Small intestine (tissue), 7 donors: ENCODE results near the gene ISG20L2. TPM values are rescaled to one million over a fixed set of nuclear protein-coding genes. Genes with fewer than 3 reads are reported as not detected.
A peak's percentile ranks its signal among the peaks of the same experiment; 100 is the strongest.

ENCODE experiments used
- DNase-seq, 2 donors: peaks; one replicate each; pipeline versions ENCODE4 v3.0.0 to v3.0.0-alpha.2; 2013
- FAIRE-seq: peaks from 2 replicates; lab custom pipeline; 2012; peaks lifted over from hg19 to GRCh38; lab: Jason Lieb, UNC
- H3K27ac ChIP-seq, 3 donors: one replicate each; pipeline ENCODE4 v1.5.1; 2013; ENCODE audit warnings: low read length in 2 of 3, mild to moderate bottlenecking in 2 of 3, control low read depth in 1 of 3, inconsistent platforms in 1 of 3, low read depth in 1 of 3, moderate library complexity in 1 of 3
- H3K27me3 ChIP-seq, 3 donors: one replicate each; pipeline ENCODE4 v1.6.1; 2013; ENCODE audit warnings: low read length in 3 of 3, inconsistent platforms in 1 of 3; ENCODE audit not compliant: control insufficient read depth in 3 of 3, insufficient read depth in 3 of 3
- H3K36me3 ChIP-seq, 3 donors: one replicate each; pipeline ENCODE4 v1.6.1; 2013; ENCODE audit warnings: low read length in 3 of 3, inconsistent platforms in 1 of 3, low read depth in 1 of 3, mild to moderate bottlenecking in 1 of 3, moderate library complexity in 1 of 3; ENCODE audit not compliant: control insufficient read depth in 3 of 3, insufficient read depth in 2 of 3
- H3K4me1 ChIP-seq, 3 donors: one replicate each; pipeline ENCODE4 v1.6.1; 2013; ENCODE audit warnings: low read length in 2 of 3, inconsistent platforms in 1 of 3, low read depth in 1 of 3, mild to moderate bottlenecking in 1 of 3, moderate library complexity in 1 of 3; ENCODE audit not compliant: control insufficient read depth in 3 of 3, insufficient read depth in 2 of 3
- H3K4me3 ChIP-seq, 3 donors: one replicate each; pipeline ENCODE4 v1.5.1; 2013; ENCODE audit warnings: low read length in 3 of 3, control low read depth in 1 of 3, inconsistent platforms in 1 of 3, low read depth in 1 of 3, mild to moderate bottlenecking in 1 of 3, moderate library complexity in 1 of 3
- H3K9me3 ChIP-seq, 2 donors: one replicate each; pipeline ENCODE4 v1.6.1; 2013; ENCODE audit warnings: low read depth in 1 of 2, low read length in 1 of 2; ENCODE audit not compliant: control insufficient read depth in 2 of 2, insufficient read depth in 1 of 2
- WGBS, 3 donors: extraction: QIAGEN DNeasy Blood & Tissue Kit; methylation state at CpG; one replicate each; pipeline ENCODE4 v1.1.7; 2013; 5-methylcytosine and 5-hydroxymethylcytosine counted together
- polyA plus RNA-seq, 4 donors: library from polyadenylated mRNA; stranded (reverse) in 3 of 4; unstranded in 1 of 4; fragments of 200-250 nt in 3 of 4; fragments of 120-200 nt in 1 of 4; gene quantifications; one replicate each; pipeline versions ENCODE4 v1.2.1 to v1.2.3, GENCODE V29; 2013
- donor health status: healthy with polysubstance abuse.
- donor health status: control.
- donor health status: control.
- donor health status: Bipolar disorder and iron deficiency.
- donor health status: healthy.

ISG20L2 gene
- polyA plus RNA-seq, 4 donors, result 12.5 to 34.5 (median 14.9) TPM

DNA sequence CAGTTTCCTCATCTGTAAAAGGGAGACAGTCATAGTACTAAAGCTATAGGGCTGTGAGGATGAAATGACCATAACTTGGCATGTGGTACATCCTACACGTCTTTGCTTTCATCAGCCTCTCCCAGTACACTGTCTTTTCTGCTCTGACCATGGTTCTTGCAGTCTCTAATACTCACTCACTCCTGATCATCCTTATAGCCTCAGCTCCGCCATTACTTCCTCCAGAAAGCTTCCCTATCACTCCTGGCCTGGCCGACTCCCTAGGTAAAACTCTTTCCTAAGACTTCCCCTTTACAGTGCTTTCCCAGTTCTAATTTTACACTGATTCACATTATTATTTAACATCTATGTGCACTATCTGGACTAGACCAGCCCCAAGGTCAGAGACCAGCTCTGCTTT lies 17.3 kb upstream of the ISG20L2 start:
- DNase-seq, result no peak
- Histone ChIP-seq H3K36me3 (peaks cover 10 to 73% (median 21%) of the 10 kb centered on the region in 3 donors), H3K27ac (peak overlapping the region; percentile 89 to 98 (median 96)), H3K4me3 (peak overlapping the region in 2 of 3 donors; percentile 50 to 51), H3K4me1 (peaks cover 15 to 61% (median 15%) of the 10 kb centered on the region in 3 donors), H3K27me3 (no peaks in the 10 kb centered on the region), H3K9me3 (no peaks in the 10 kb centered on the region)
- FAIRE-seq, result no peak
- WGBS, 3 donors, result 47 to 63% (median 63%) methylated on average over 3 of the region's 3 CpGs

DNA sequence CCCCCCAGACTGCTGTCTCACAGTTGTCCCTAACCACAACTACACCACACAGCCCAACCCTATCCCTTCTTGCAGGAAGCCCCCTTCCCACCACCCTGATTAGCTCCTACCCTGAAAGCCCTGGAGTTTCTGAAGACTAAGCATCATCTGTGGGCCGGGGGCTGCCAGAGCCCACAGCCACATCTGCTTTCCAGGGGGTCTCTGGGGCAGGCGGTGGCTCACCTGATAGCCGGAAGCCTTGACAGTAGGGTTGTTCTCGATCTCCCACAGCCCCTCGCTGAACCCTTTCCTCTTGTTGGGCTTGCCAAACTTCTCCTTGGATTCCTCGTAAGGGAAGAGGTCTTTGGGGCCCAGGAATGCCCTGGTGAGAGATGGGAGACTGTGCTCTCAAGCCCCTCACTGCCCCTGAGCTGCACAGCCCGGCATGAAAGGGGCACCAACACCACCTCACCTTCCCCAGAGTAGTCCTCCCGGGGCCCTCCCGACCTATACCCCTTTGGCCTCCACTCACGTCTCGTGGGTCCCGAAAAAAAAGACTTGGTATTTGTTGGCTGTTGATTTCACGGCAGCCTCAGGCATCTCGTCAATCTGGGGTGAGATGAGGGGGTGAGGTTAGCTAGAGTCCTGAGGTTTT lies 16.3 kb upstream of the ISG20L2 start:
- Histone ChIP-seq H3K27ac (peak overlapping the region in 1 of 3 donors; percentile 28), H3K9me3 (no peaks in the 10 kb centered on the region), H3K36me3 (peaks cover 10 to 74% (median 21%) of the 10 kb centered on the region in 3 donors), H3K27me3 (no peaks in the 10 kb centered on the region), H3K4me1 (peaks cover 15 to 56% (median 15%) of the 10 kb centered on the region in 3 donors), H3K4me3 (no peak overlapping the region)
- 73 to 81% (median 76%) methylated on average over 14 of the region's 14 CpGs for WGBS, 3 donors
- DNase-seq, result no peak
- no peak for FAIRE-seq

DNA sequence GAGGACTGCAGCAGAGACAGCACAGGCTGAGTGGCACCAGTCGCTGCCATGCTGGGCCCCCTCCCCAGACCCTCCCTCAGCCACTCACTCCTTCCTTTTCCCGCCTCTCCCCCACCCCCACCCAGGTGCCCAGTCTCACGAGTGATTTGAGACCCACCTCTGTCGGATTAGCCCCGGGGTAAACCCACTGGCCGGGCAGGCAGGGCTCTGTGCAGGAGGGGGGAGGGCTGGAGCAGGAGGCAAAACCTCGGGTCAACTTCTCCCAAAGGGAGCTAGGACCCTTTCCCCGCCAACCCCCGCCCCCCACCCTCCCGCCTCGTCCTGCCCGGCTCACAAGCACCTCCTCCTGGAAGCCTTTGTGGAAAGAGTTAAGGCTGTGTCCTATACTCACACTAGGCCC lies 15.8 kb upstream of the ISG20L2 start:
- 67 to 81% (median 75%) methylated on average over 7 to 12 of the region's 12 CpGs for WGBS, 3 donors
- FAIRE-seq (no peak), DNase-seq (no peak)
- Histone ChIP-seq H3K9me3 (no peaks in the 10 kb centered on the region), H3K27ac (no peak overlapping the region), H3K4me1 (peaks cover 14 to 50% (median 15%) of the 10 kb centered on the region in 3 donors), H3K36me3 (peaks cover 10 to 69% (median 21%) of the 10 kb centered on the region in 3 donors), H3K4me3 (no peak overlapping the region), H3K27me3 (no peaks in the 10 kb centered on the region)

DNA sequence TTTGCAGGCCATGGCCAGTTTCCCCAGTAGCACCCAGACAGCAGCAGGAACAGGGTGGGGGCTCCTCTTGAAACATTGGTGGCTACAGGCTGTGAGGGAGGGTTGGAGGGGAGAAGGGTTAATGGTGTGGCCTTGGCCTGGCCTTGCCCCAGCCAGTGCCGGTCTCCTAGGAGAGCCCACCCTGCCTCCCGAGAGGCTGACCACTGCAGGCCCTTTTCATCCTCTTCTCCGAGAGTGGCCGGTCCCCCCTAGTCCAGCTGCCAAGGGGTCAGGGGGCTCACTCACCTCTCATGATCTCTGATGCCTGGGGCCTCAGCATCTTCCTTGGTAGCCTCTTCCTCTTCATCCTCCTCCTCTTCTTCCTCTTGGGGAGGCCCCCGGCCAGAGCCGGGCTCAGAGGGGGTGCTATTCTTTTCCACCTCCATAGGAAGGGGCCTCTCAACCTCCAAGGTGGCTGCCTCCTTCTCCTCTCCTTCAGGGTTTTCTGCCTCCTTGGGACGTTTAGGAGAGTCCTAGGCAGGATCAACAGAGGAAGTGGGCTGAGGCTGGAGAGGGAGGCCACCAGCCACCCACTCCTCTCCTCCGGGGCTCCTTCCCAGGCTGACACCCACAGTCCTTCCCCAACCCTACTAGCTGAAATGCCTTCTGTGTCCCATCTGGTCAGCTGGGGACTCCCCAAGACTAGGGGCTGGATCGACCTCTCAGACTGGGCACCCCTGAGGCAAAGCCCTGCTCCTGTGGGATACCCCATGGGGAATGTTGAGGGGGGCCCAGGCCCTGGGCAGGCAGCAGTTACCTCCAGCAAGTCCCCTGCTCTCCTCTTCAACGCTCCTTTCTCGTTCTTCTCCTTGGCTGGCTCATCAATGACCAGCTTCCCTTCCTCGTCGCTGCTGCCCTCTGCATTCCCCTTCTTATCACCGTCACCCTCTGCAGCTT lies 15.1 kb upstream of the ISG20L2 start:
- Histone ChIP-seq H3K9me3 (no peaks in the 10 kb centered on the region), H3K27me3 (no peaks in the 10 kb centered on the region), H3K4me1 (peaks cover 9 to 43% (median 13%) of the 10 kb centered on the region in 3 donors), H3K4me3 (no peak overlapping the region), H3K36me3 (peaks cover 10 to 62% (median 21%) of the 10 kb centered on the region in 3 donors), H3K27ac (peak overlapping the region in 1 of 3 donors; percentile 19)
- 74 to 88% (median 81%) methylated on average over 10 to 14 of the region's 14 CpGs for WGBS, 3 donors
- no peak for FAIRE-seq
- no peak for DNase-seq

DNA sequence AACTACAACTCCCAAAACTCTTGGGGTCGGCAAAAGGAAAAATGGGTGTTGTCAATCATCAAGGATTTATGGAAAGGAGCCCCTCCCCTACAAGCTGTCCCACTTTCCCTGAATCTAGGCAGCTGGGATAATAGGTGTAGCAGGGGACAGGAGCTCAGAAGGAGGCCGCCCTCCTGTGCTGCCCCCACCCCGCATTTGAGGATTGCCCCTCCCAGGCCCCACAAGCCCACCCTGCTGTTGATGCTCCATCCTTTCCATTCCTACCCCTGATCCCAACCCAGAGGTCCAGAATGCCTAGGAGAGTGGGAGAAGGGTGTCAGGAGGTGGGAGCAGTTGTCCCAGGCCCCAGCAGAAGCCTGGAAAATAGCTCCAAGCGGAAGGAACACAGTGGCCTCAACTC lies 14.2 kb upstream of the ISG20L2 start:
- H3K27ac ChIP-seq, result no peak overlapping the region
- FAIRE-seq (no peak), DNase-seq (no peak)
- H3K27me3 ChIP-seq, result no peaks in the 10 kb centered on the region
- H3K4me3 ChIP-seq, result no peak overlapping the region
- 90 to 92% (median 91%) methylated on average over 4 of the region's 4 CpGs for WGBS, 3 donors
- peaks cover 10 to 63% (median 21%) of the 10 kb centered on the region in 3 donors for H3K36me3 ChIP-seq
- no peaks in the 10 kb centered on the region for H3K9me3 ChIP-seq
- peaks cover 7 to 35% (median 10%) of the 10 kb centered on the region in 3 donors for H3K4me1 ChIP-seq

DNA sequence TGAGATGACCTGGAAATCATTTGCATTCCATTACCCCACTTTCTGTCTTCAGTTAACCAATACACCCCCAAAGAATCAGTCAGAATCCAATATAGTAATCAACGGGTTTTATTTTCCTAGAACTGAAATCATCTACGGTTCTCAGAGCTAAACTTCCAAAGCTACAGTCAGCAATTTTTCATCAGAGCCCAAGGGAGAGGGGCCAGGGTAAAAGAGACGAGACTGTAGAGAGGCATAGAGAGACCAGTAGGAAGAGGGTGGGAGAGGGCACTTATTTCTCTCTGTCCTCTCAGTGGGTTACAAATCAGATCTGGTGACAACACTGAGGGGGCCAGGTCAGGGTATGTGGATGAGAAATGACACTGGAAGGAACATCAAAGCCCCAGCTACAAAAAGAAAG lies 13.5 kb upstream of the ISG20L2 start:
- H3K27ac ChIP-seq, result peak overlapping the region in 2 of 3 donors; percentile 90
- H3K4me1 ChIP-seq, result peaks cover 7 to 28% (median 10%) of the 10 kb centered on the region in 3 donors
- H3K27me3 ChIP-seq, result no peaks in the 10 kb centered on the region
- H3K9me3 ChIP-seq, result no peaks in the 10 kb centered on the region
- DNase-seq (no peak), FAIRE-seq (no peak)
- H3K36me3 ChIP-seq, result peaks cover 13 to 67% (median 21%) of the 10 kb centered on the region in 3 donors
- 72 to 78% (median 75%) methylated on average over 3 of the region's 3 CpGs for WGBS, 3 donors
- no peak overlapping the region for H3K4me3 ChIP-seq

DNA sequence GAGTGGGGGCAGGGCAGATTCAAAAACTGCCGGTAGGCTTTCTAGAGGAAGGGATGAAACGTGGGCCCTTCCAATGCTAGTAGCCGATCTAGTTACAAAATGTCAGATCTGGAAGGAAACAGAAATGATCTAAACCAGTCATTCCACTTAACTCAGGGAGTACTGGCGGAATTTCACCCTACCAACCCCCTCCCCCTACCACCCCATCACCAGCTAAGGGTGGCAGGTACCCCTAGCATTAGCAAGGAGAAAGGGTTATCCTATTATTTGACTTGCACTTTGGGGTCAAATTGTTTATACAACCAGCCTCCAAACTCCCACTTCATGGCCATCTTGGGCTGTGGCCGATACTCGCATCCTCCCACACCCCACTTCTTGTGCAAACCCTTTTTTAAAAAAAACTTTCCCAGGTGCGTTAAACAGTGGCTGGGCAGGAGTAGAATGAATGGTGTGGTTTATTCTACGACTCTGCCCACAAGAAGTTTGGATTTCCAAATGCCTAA lies 13.0 kb upstream of the ISG20L2 start:
- 43 to 55% (median 47%) methylated on average over 8 of the region's 8 CpGs for WGBS, 3 donors
- Histone ChIP-seq H3K27ac (peak overlapping the region; percentile 16 to 90 (median 90)), H3K36me3 (peaks cover 16 to 72% (median 22%) of the 10 kb centered on the region in 3 donors), H3K4me3 (peak overlapping the region in 1 of 3 donors; percentile 33), H3K27me3 (no peaks in the 10 kb centered on the region), H3K9me3 (no peaks in the 10 kb centered on the region), H3K4me1 (peaks cover 6 to 24% (median 7%) of the 10 kb centered on the region in 3 donors)
- no peak for DNase-seq
- no peak for FAIRE-seq
